Hematopoietic multipotent progenitor cell treated with erythropoietin and hydrocortisone succinate and interleukin-3 and kit ligand, for 8 days (in vitro differentiated cells): Measurements from ENCODE around the gene INSRR.

Experiments used
- DNase-seq: peaks from one replicate; pipeline ENCODE4 v3.0.0-alpha.2; 2015

Gene INSRR

GRCh38 chr1:156803086-156803851 is 55.6 kb downstream of the INSRR start:
- no peak for DNase-seq

GRCh38 chr1:156802421-156802935 is 56.4 kb downstream of the INSRR start:
- DNase-seq, result no peak

GRCh38 chr1:156801409-156802121 is 57.4 kb downstream of the INSRR start:
- DNase-seq, result no peak

GRCh38 chr1:156797212-156797871 is 61.6 kb downstream of the INSRR start:
- DNase-seq, result peak; percentile 75

- no peak for DNase-seq
These were observed 62.4 kb downstream of the INSRR start for GRCh38 chr1:156796340-156797097.

- DNase-seq, result no peak
These were observed 63.1 kb downstream of the INSRR start for GRCh38 chr1:156795787-156796186.

- DNase-seq, result no peak
These were observed 63.6 kb downstream of the INSRR start for GRCh38 chr1:156795374-156795733.

- DNase-seq, result no peak
These were observed 64.2 kb downstream of the INSRR start for GRCh38 chr1:156794506-156795373.
